ENCODE data around the gene FEZF2.

DNA sequence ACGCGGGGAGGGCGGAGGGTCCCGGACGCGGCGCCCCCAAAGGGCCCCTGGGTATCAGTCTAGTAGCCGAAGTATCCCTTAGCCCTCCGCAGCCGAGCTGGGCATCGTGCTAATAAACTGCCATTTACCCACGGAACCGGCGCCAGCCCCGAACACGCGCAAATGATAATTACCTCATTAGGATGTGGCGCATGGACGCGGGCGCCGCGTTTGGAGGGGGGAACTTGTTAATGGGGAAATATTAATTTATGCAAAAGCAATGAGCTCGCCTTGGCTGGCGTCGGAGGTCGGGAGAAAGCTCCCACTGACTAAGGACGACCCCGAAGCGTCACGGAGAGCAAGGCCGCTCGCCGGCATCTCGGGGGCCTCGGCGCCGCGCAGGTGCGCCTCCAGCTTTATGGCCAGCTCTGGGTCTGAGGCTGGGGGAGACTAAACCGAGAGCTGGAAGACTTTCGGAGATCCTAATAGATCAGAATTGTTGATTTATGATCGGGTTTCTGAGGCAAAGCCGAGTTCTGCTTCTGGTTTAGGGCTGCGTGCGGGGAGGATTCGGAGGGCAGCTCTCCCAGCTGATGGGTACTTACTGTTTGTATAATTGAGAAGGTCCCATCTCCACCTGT, 474 bp upstream of the FEZF2 start:
- no peak for TF ChIP-seq SUZ12 (IDR thresholded peaks at IDR 0.05)
- no peak for TF ChIP-seq FOXM1 (IDR thresholded peaks at IDR 0.05; ENCODE audit: borderline replicate concordance)
- no peak for TF ChIP-seq LEF1 (IDR thresholded peaks at IDR 0.05; ENCODE audit: borderline replicate concordance)
- no peak for TF ChIP-seq ELF4 (IDR thresholded peaks at IDR 0.05)
- TF ChIP-seq FOXK2 (IDR thresholded peaks at IDR 0.05): no peak

Data from HEK293T (cell line).